Tibial artery (tissue), 4 donors: ENCODE data around the gene ATP9A.

Source experiments
- DNase-seq, 2 donors: peaks; one replicate each; pipeline ENCODE4 v3.0.0-alpha.2; 2019
- H3K27ac ChIP-seq, 2 donors: fragments of 200-600 bp; sonication (generic) in 1 of 2; 1 replicate in 1 of 2; 2 replicates in 1 of 2; pipeline ENCODE4 v1.5.1; 2018 to 2019; ENCODE audit warnings: mild to moderate bottlenecking in 1 of 2
- H3K27me3 ChIP-seq, 2 donors: fragments of 200-600 bp; sonication (generic) in 1 of 2; one replicate each; pipeline versions ENCODE4 v1.5.1 to v1.6.0; 2016 to 2019
- H3K36me3 ChIP-seq, 3 donors: fragments of 200-600 bp; sonication (generic) in 2 of 3; one replicate each; pipeline ENCODE4 v1.5.1; 2016 to 2019; ENCODE audit warnings: mild to moderate bottlenecking in 2 of 3
- H3K4me1 ChIP-seq, 4 donors: fragments of 200-600 bp; sonication (generic) in 2 of 4; 1 replicate in 3 of 4; 2 replicates in 1 of 4; pipeline ENCODE4 v1.5.1; 2016 to 2019
- H3K4me3 ChIP-seq, 2 donors: fragments of 200-600 bp; sonication (generic) in 1 of 2; 1 replicate in 1 of 2; 2 replicates in 1 of 2; pipeline ENCODE4 v1.5.1; 2018 to 2019; ENCODE audit warnings: mild to moderate bottlenecking in 2 of 2
- H3K9me3 ChIP-seq, 3 donors: fragments of 200-600 bp; sonication (generic) in 1 of 3; one replicate each; pipeline ENCODE4 v1.5.1; 2016 to 2019
- CTCF ChIP-seq, 2 experiments: fragments of 200-600 bp in 1 of 2; fragments of 450-650 bp in 1 of 2; IDR thresholded peaks; one replicate each; pipeline ENCODE4 v1.5.1; 2017 to 2019; ENCODE audit warnings: antibody characterized with exemption in 2 of 2, mild to moderate bottlenecking in 1 of 2, moderate library complexity in 1 of 2
- intact Hi-C: fragments of 100-400 bp; cut with DNase I; formaldehyde crosslinking; loops from one replicate; pipeline ENCODE4 v1.15.0; 2023; ENCODE audit warnings: low total_unique reads

The ATP9A gene

GRCh38 chr20:51553897-51554486 lies 214.2 kb downstream of the ATP9A start:
- Histone ChIP-seq H3K27ac (no peak overlapping the region), H3K4me3 (no peak overlapping the region), H3K36me3 (no peaks in the 10 kb centered on the region), H3K9me3 (no peaks in the 10 kb centered on the region), H3K4me1 (no peaks in the 10 kb centered on the region), H3K27me3 (peaks cover 0 to 16% of the 10 kb centered on the region in 2 donors)
- intact Hi-C loops: no loop called here
- no peak for DNase-seq
- no peak for TF ChIP-seq CTCF (IDR thresholded peaks at IDR 0.05)

DNA sequence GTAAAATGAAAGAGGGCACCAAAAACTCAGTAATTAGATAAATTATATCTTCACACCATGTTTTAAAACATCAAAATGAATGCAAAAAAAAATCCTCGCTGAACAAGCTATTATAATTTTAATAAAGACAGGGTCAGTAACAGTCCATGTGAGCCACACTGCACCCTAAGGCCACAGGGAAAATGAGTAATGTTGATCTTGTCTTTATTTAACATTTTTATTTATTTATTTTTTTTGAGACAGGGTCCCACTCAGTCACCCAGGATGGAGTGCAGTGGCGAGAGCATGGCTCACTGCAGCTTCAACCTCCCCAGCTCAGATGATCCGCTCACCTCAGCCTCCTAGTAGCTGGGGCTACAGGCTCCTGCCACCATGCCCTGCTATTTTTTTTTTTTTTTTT lies 217.0 kb downstream of the ATP9A start:
- Histone ChIP-seq H3K4me1 (no peaks in the 10 kb centered on the region), H3K36me3 (no peaks in the 10 kb centered on the region), H3K27me3 (peaks cover 0 to 3% of the 10 kb centered on the region in 2 donors), H3K27ac (no peak overlapping the region), H3K9me3 (no peaks in the 10 kb centered on the region), H3K4me3 (no peak overlapping the region)
- TF ChIP-seq CTCF (IDR thresholded peaks at IDR 0.05): no peak
- no peak for DNase-seq
- intact Hi-C loops: no loop called here

- no peak for TF ChIP-seq CTCF (IDR thresholded peaks at IDR 0.05)
- Histone ChIP-seq H3K4me3 (no peak overlapping the region), H3K4me1 (no peaks in the 10 kb centered on the region), H3K36me3 (no peaks in the 10 kb centered on the region), H3K9me3 (no peaks in the 10 kb centered on the region), H3K27me3 (peaks cover 0 to 3% of the 10 kb centered on the region in 2 donors), H3K27ac (no peak overlapping the region)
- DNase-seq: no peak
- intact Hi-C loops: no loop called here
Observed at GRCh38 chr20:51549474-51549873, 218.7 kb downstream of the ATP9A start.

GRCh38 chr20:51547951-51548350 lies 220.2 kb downstream of the ATP9A start:
- no peak overlapping the region for H3K27ac ChIP-seq
- H3K4me1 ChIP-seq: peaks cover 0 to 6% (median 3%) of the 10 kb centered on the region in 4 donors
- H3K36me3 ChIP-seq: no peaks in the 10 kb centered on the region
- no peak overlapping the region for H3K4me3 ChIP-seq
- intact Hi-C loops: no loop called here
- no peak for TF ChIP-seq CTCF (IDR thresholded peaks at IDR 0.05)
- H3K9me3 ChIP-seq: no peaks in the 10 kb centered on the region
- DNase-seq: no peak
- H3K27me3 ChIP-seq: peaks cover 0 to 8% of the 10 kb centered on the region in 2 donors
